Measurements from ENCODE around the gene DMRTB1.

- TF ChIP-seq TAF1 (IDR thresholded peaks at IDR 0.05; ENCODE audit: low read depth, low read length) (no peak), POLR2A (IDR thresholded peaks at IDR 0.05; ENCODE audit: control extremely low read depth in 1 of 2, low read depth in 2 of 2, low read length in 2 of 2) (no peak), CEBPB (IDR thresholded peaks at IDR 0.05; ENCODE audit: low read depth, low read length) (no peak), CHD1 (IDR thresholded peaks at IDR 0.05; ENCODE audit: low read depth, low read length) (no peak)
Observed at GRCh38 chr1:53501065-53502005, 42.1 kb downstream of the DMRTB1 start.
